Endothelial cell of umbilical vein (primary cell): ENCODE measurements around the gene TMEM135. TPM values are rescaled to one million over a fixed set of nuclear protein-coding genes. Genes with fewer than 3 reads are reported as not detected.

ENCODE experiments used
- BruUV-seq: library from RNA; stranded (reverse); fragments of 400-500 nt; replicated peaks from 2 replicates; lab custom pipeline; 2021; lab: Mats Ljungman, UMichigan
- CTCF ChIA-PET: fragments of 300-600, 350-600 bp; sonication (Branson Sonifier 250); formaldehyde crosslinking; loops from one replicate; lab custom pipeline; 2021; ENCODE audit warnings: antibody characterized with exemption, inconsistent platforms; lab: Charles Lee
- POLR2A ChIA-PET: fragments of 300-600, 350-600 bp; sonication (Branson Sonifier 250); formaldehyde crosslinking; loops from one replicate; lab custom pipeline; 2021; ENCODE audit warnings: antibody characterized with exemption, inconsistent platforms; lab: Charles Lee
- DNase-seq: peaks from one replicate; pipeline ENCODE4 v3.0.0-alpha.2; 2011; ENCODE audit warnings: low read depth, low spot score
- FAIRE-seq: peaks from 2 replicates; lab custom pipeline; 2011; peaks lifted over from hg19 to GRCh38; lab: Jason Lieb, UNC
- H2AFZ ChIP-seq: 2 replicates; pipeline ENCODE4 v1.6.0; 2012; ENCODE audit warnings: low read depth, low read length, control low read depth, inconsistent platforms
- H3K27ac ChIP-seq: 2 replicates; pipeline ENCODE4 v1.5.1; 2011; ENCODE audit warnings: low read depth, mild to moderate bottlenecking, control low read depth, low read length, moderate library complexity; ENCODE audit not compliant: insufficient read depth
- H3K27me3 ChIP-seq, 2 experiments: 2 replicates each; pipeline versions ENCODE4 v1.6.0 to v1.6.1; 2011; ENCODE audit warnings: low read length in 2 of 2, mixed read lengths in 1 of 2; ENCODE audit not compliant: control insufficient read depth in 2 of 2, insufficient read depth in 2 of 2
- H3K36me3 ChIP-seq, 2 experiments: 2 replicates in 1 of 2; 3 replicates in 1 of 2; pipeline ENCODE4 v1.5.1; 2011; ENCODE audit warnings: low read length in 2 of 2, mild to moderate bottlenecking in 1 of 2, moderate library complexity in 1 of 2; ENCODE audit not compliant: control insufficient read depth in 2 of 2, insufficient read depth in 2 of 2; ENCODE audit errors: extremely low read depth in 1 of 2
- H3K4me1 ChIP-seq: 3 replicates; pipeline ENCODE4 v1.5.1; 2011; ENCODE audit warnings: mild to moderate bottlenecking, low read length; ENCODE audit not compliant: control insufficient read depth, insufficient read depth; ENCODE audit errors: extremely low read depth
- H3K4me2 ChIP-seq: 2 replicates; pipeline ENCODE4 v1.6.1; 2011; ENCODE audit warnings: low read length, control low read depth, mixed read lengths; ENCODE audit not compliant: insufficient read depth
- H3K4me3 ChIP-seq, 3 experiments: fragments of 200-600 bp in 1 of 3; sonication (generic), shearing (Covaris generic) in 1 of 3; replicated peaks in 1 of 3; 2 replicates each; pipeline ENCODE4 v1.5.1; 2011 to 2016; ENCODE audit warnings: control low read depth in 3 of 3, low read length in 3 of 3, mild to moderate bottlenecking in 2 of 3, inconsistent platforms in 1 of 3, low read depth in 1 of 3, moderate library complexity in 1 of 3; ENCODE audit not compliant: insufficient read depth in 1 of 3
- H3K79me2 ChIP-seq: 2 replicates; pipeline ENCODE4 v1.6.0; 2012; ENCODE audit warnings: low read length, inconsistent platforms; ENCODE audit not compliant: control insufficient read depth, insufficient read depth
- H3K9ac ChIP-seq: replicated peaks from 2 replicates; pipeline ENCODE3; 2011; ENCODE audit warnings: low read length, control low read depth; ENCODE audit not compliant: insufficient read depth; ENCODE audit errors: extremely low read depth
- H3K9me1 ChIP-seq: replicated peaks from 3 replicates; pipeline ENCODE4 v1.6.0; 2011; ENCODE audit warnings: mild to moderate bottlenecking, low read length; ENCODE audit not compliant: control insufficient read depth, insufficient read depth; ENCODE audit errors: extremely low read depth
- H3K9me3 ChIP-seq: replicated peaks from 2 replicates; pipeline ENCODE4 v1.5.1; 2012; ENCODE audit warnings: low read length, inconsistent platforms; ENCODE audit not compliant: control insufficient read depth, insufficient read depth
- H4K20me1 ChIP-seq: replicated peaks from 2 replicates; pipeline ENCODE3; 2011; ENCODE audit warnings: mild to moderate bottlenecking, low read length; ENCODE audit not compliant: control insufficient read depth, insufficient read depth; ENCODE audit errors: extremely low read depth
- CTCF ChIP-seq, 2 donors: IDR thresholded peaks; 1 replicate in 1 of 2; 2 replicates in 1 of 2; pipeline ENCODE4 v1.5.1; 2011; ENCODE audit warnings: low read length in 2 of 2, mild to moderate bottlenecking in 2 of 2, moderate library complexity in 2 of 2, control low read depth in 1 of 2, inconsistent platforms in 1 of 2, low read depth in 1 of 2; ENCODE audit not compliant: insufficient read depth in 1 of 2; ENCODE audit errors: extremely low read depth in 1 of 2
- EZH2 ChIP-seq: IDR thresholded peaks from 2 replicates; pipeline ENCODE4 v1.6.1; 2012; ENCODE audit warnings: borderline replicate concordance, low read depth, mild to moderate bottlenecking, moderate library complexity, low read length, inconsistent platforms; ENCODE audit not compliant: severe bottlenecking
- FOS ChIP-seq: IDR thresholded peaks from 2 replicates; pipeline ENCODE4 v1.6.1; 2011; ENCODE audit warnings: mild to moderate bottlenecking, low read length, moderate library complexity, borderline replicate concordance; ENCODE audit not compliant: insufficient read depth
- GATA2 ChIP-seq: IDR thresholded peaks from 2 replicates; pipeline ENCODE4 v1.7.0; 2011; ENCODE audit warnings: low read depth, mild to moderate bottlenecking, moderate library complexity, mixed read lengths, low read length; ENCODE audit not compliant: insufficient read length, insufficient read depth
- JUN ChIP-seq: IDR thresholded peaks from 2 replicates; pipeline ENCODE4 v1.6.1; 2011; ENCODE audit warnings: borderline replicate concordance, low read depth; ENCODE audit not compliant: insufficient read length, insufficient read depth
- MAX ChIP-seq: IDR thresholded peaks from 2 replicates; pipeline ENCODE4 v1.6.1; 2011; ENCODE audit not compliant: insufficient read depth, insufficient read length
- MYC ChIP-seq: IDR thresholded peaks from one replicate; pipeline ENCODE4 v1.6.1; 2011; ENCODE audit warnings: mild to moderate bottlenecking, low read depth, low read length
- POLR2A ChIP-seq: IDR thresholded peaks from 2 replicates; pipeline ENCODE4 v1.6.1; 2012; ENCODE audit warnings: low read depth, mild to moderate bottlenecking, control low read depth, low read length
- POLR2AphosphoS5 ChIP-seq: IDR thresholded peaks from 2 replicates; pipeline ENCODE4 v1.6.1; 2012; ENCODE audit warnings: low read depth, mild to moderate bottlenecking, control low read depth, low read length, moderate library complexity; ENCODE audit not compliant: insufficient read depth
- dilution Hi-C: fragments of 300-500 bp; cut with MboI; formaldehyde crosslinking; loops from one replicate; pipeline ENCODE4 v1.15.0; 2019; ENCODE audit warnings: low sequenced_read_pairs; ENCODE audit not compliant: extremely low pct_ligation_motif_present
- intact Hi-C: fragments of 100-400 bp; cut with micrococcal nuclease; formaldehyde crosslinking; loops from one replicate; pipeline ENCODE4 v1.10.0; 2022
- polyA plus RNA-seq, 4 experiments: library from polyadenylated mRNA; depleted of rRNA in 3 of 4; stranded (reverse) in 3 of 4; unstranded in 1 of 4; fragments of >200 nt; gene quantifications; 2 replicates each; pipeline versions ENCODE4 v1.2.1 to v1.2.3, GENCODE V29; 2011 to 2012; ENCODE audit warnings: missing spikeins in 1 of 4
- total RNA-seq: library from RNA; stranded (reverse); gene quantifications from 2 replicates; pipeline ENCODE4 v1.2.3, GENCODE V29; 2021

Gene TMEM135
- total and polyA plus RNA-seq, 2 donors (not counting 3 experiments of a cell fraction or from before 2014, with no cell fraction given): 12.3 to 33.2 TPM

- ChIA-PET POLR2A (no interaction called here), CTCF (no interaction called here)
- dilution Hi-C loops (no loop called here), intact Hi-C loops (no loop called here)
- H3K4me2 ChIP-seq: no peak overlapping the region
- H3K9ac ChIP-seq: no peak overlapping the region
- H3K9me3 ChIP-seq: no peaks in the 10 kb centered on the region
- no peak overlapping the region for H2AFZ ChIP-seq
- no peaks in the 10 kb centered on the region for H4K20me1 ChIP-seq
- BruUV-seq: no TSS peak
- H3K4me3 ChIP-seq: no peak overlapping the region
- no peaks in the 10 kb centered on the region for H3K79me2 ChIP-seq
- DNase-seq: no peak
- H3K27me3 ChIP-seq: no peaks in the 10 kb centered on the region
- H3K9me1 ChIP-seq: no peaks in the 10 kb centered on the region
- no peak for FAIRE-seq
- H3K27ac ChIP-seq: no peak overlapping the region
- H3K36me3 ChIP-seq: no peaks in the 10 kb centered on the region
- no peak for TF ChIP-seq MYC
- no peak for TF ChIP-seq JUN
- no peak for TF ChIP-seq FOS
- no peak for TF ChIP-seq MAX
- no peak for TF ChIP-seq POLR2A
- no peak for TF ChIP-seq GATA2
- TF ChIP-seq EZH2: no peak
- no peak for TF ChIP-seq CTCF (IDR thresholded peaks at IDR 0.05; ENCODE audit: extremely low read depth in 1 of 2, insufficient read depth in 1 of 2, low read depth in 1 of 2, low read length in 2 of 2)
- TF ChIP-seq POLR2AphosphoS5: no peak
- peaks cover 4% of the 10 kb centered on the region for H3K4me1 ChIP-seq
Measured at GRCh38 chr11:87232320-87232719, 194.6 kb downstream of the TMEM135 start.
